HUES64 (cell line): ENCODE measurements around the gene CDH4.

ENCODE experiments used
- H3K27ac ChIP-seq: 2 replicates; pipeline ENCODE4 v1.7.0; 2013; ENCODE audit warnings: low read depth, low read length, inconsistent platforms
- H3K27me3 ChIP-seq: 2 replicates; pipeline ENCODE4 v1.6.1; 2013; ENCODE audit warnings: mild to moderate bottlenecking, low read length; ENCODE audit not compliant: insufficient read depth
- H3K36me3 ChIP-seq: 2 replicates; pipeline ENCODE4 v1.6.1; 2013; ENCODE audit warnings: mild to moderate bottlenecking, low read length; ENCODE audit not compliant: insufficient read depth
- H3K4me1 ChIP-seq: 2 replicates; pipeline ENCODE4 v1.6.1; 2013; ENCODE audit warnings: mild to moderate bottlenecking, low read length, moderate library complexity; ENCODE audit not compliant: insufficient read depth
- H3K4me3 ChIP-seq: 2 replicates; pipeline ENCODE4 v1.5.1; 2013; ENCODE audit warnings: mild to moderate bottlenecking, low read length, moderate library complexity
- H3K9ac ChIP-seq: 2 replicates; pipeline ENCODE4 v1.6.1; 2013; ENCODE audit warnings: mild to moderate bottlenecking, low read depth, low read length
- H3K9me3 ChIP-seq: 2 replicates; pipeline ENCODE4 v1.6.1; 2013; ENCODE audit warnings: low read depth, low read length; ENCODE audit not compliant: insufficient read depth
- WGBS: fragments of 150-250, 120-280 bp; methylation state at CpG from one replicate; pipeline ENCODE4 v1.1.7; 2013; ENCODE audit warnings: missing lambda C conversion rate; 5-methylcytosine and 5-hydroxymethylcytosine counted together

CDH4 gene

DNA sequence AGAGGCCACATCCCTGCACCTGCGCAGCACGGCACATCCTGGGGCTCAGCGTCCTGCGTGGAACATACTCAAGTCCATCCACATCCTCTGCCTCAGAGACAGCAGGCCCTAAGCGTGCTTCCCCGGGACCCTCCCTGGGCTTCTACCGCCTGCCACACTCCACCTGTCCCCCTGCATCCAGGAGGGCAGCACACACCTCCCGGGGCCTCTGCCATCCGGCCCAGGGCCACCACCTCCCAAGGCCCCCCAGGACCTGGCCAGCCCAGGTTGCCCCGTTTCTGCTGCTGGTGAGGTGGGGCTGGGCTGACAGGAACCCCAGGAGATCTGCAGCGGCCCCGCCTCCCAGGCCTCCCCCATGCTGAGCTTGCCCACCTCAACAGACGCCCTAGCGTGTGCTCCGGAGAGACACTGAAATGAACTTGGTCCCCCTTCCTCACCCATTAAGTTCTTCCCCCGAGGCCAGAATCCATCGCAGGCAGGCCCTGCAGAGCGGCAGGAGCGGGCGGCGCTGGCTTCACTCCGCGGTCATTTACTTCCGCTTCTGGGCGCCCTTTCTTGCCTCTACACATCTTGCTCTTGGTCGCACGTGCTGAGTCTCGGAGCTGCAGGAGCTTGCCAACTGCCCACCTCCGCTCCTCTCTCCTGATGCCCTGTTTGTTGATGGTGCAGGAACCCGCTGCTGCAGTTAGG lies 578.3 kb downstream of the CDH4 start:
- no peak overlapping the region for H3K27ac ChIP-seq
- no peaks in the 10 kb centered on the region for H3K36me3 ChIP-seq
- no peak overlapping the region for H3K4me3 ChIP-seq
- no peaks in the 10 kb centered on the region for H3K4me1 ChIP-seq
- H3K9me3 ChIP-seq: peaks cover 11% of the 10 kb centered on the region
- H3K9ac ChIP-seq: no peak overlapping the region
- WGBS: 90% methylated on average over 30 of the region's 30 CpGs
- no peaks in the 10 kb centered on the region for H3K27me3 ChIP-seq

DNA sequence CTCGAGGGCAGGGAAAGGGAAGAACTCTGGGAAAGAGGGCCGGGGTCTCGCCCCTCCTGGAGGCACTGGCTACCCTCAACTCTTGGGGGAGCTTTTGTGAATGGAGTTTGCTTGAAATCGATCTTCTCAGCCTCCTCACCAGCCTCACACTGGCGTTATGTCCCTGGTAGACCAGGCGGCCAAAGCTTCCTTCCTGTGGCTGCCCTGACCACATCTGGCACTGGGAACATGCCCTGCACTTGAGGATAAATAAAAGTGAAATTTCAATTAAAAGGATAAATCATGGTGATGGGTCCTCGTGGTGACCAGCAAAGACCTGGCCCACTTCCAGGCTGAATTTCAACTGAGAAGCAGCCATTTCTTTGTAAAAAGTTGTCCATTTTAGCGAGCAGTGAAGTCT lies 578.9 kb downstream of the CDH4 start:
- H3K27me3 ChIP-seq: no peaks in the 10 kb centered on the region
- no peak overlapping the region for H3K9ac ChIP-seq
- H3K4me1 ChIP-seq: no peaks in the 10 kb centered on the region
- no peaks in the 10 kb centered on the region for H3K36me3 ChIP-seq
- no peak overlapping the region for H3K27ac ChIP-seq
- peaks cover 11% of the 10 kb centered on the region for H3K9me3 ChIP-seq
- WGBS: 88% methylated on average over 7 of the region's 8 CpGs
- H3K4me3 ChIP-seq: no peak overlapping the region

DNA sequence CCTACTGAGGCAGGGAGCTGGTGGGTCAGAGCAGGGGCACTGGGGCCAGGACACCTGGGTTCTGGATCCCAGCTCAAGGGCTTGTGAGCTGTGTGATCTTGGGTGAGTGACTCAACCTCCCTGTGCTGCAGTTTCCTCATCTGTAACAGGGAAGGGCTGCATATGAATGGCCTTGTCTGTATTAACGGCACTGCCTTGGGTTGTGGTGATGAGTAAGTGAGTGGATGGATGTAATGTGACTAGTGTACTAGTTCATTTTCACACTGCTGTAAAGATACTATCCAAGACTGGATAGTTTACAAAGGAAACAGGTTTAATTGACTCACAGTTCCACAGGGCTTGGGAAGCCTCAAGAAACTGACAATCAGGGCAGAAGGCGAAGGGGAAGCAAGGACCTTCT lies 580.1 kb downstream of the CDH4 start:
- no peak overlapping the region for H3K27ac ChIP-seq
- no peaks in the 10 kb centered on the region for H3K4me1 ChIP-seq
- no peaks in the 10 kb centered on the region for H3K36me3 ChIP-seq
- H3K27me3 ChIP-seq: no peaks in the 10 kb centered on the region
- WGBS: 90% methylated on average over 2 of the region's 2 CpGs
- peaks cover 9% of the 10 kb centered on the region for H3K9me3 ChIP-seq
- H3K4me3 ChIP-seq: no peak overlapping the region
- no peak overlapping the region for H3K9ac ChIP-seq

DNA sequence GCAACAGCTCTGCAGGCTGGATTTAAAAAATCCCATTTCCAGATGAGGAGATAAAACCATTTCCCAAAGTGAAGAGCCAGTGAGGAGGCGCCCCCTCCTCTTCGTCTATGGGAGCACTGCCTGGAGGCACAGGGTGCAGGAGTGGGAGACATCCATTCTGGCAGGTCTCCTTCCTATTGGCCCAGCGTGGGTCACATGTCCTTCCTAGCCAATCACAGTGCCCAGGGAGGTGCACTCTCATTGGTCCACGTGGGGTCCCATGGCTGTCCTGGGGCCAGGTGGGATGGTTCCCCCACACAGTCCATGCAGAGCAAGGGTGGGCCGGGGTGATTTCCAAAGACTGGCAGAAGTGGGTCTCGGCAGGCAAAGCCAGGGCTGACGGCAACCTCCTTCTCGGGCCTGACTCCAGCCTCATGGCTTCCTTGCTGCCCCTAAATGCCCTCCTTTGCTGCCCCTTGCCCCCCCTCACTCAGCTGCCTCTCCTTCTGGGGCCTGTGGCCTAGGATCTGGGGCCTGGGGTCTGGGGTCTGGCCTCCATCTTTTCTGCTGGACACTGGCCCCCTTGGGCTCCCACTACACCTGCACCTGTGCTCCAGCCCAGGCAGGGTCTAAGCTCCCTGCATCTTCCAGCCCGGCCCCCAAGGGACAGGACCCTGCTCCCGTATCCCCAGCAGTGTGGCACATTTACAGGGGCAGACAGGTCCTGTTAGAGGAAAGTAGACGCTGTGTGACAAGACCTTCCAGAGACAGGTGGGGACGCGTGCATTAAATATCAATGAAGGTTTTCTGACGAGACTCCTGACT lies 581.9 kb downstream of the CDH4 start:
- Histone ChIP-seq H3K4me1 (no peaks in the 10 kb centered on the region), H3K4me3 (no peak overlapping the region), H3K27me3 (no peaks in the 10 kb centered on the region), H3K27ac (no peak overlapping the region), H3K9ac (no peak overlapping the region), H3K9me3 (no peaks in the 10 kb centered on the region), H3K36me3 (no peaks in the 10 kb centered on the region)
- 86% methylated on average over 14 of the region's 14 CpGs for WGBS

DNA sequence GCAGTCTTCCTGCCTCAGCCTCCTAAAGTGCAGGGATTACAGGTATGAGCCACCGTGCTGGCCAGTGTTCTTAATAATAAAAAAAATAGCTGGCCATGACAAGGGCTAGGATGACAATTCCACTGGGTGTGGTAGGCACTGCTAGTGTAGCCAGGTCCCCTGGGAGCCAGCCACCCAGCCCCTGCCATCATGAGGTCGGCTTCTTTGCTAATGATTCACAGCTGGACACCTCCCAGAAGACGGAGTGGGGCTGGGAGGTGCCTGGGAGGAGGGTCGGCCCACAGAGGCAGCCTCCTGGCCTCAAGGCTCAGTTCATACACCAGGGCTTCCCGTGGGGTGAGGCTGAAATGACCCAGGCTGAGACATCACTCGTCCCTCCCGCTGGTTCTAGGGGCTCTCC lies 583.2 kb downstream of the CDH4 start:
- no peaks in the 10 kb centered on the region for H3K36me3 ChIP-seq
- no peaks in the 10 kb centered on the region for H3K27me3 ChIP-seq
- H3K9me3 ChIP-seq: no peaks in the 10 kb centered on the region
- WGBS: 66% methylated on average over 7 of the region's 7 CpGs
- no peak overlapping the region for H3K27ac ChIP-seq
- H3K9ac ChIP-seq: no peak overlapping the region
- no peak overlapping the region for H3K4me3 ChIP-seq
- H3K4me1 ChIP-seq: no peaks in the 10 kb centered on the region

DNA sequence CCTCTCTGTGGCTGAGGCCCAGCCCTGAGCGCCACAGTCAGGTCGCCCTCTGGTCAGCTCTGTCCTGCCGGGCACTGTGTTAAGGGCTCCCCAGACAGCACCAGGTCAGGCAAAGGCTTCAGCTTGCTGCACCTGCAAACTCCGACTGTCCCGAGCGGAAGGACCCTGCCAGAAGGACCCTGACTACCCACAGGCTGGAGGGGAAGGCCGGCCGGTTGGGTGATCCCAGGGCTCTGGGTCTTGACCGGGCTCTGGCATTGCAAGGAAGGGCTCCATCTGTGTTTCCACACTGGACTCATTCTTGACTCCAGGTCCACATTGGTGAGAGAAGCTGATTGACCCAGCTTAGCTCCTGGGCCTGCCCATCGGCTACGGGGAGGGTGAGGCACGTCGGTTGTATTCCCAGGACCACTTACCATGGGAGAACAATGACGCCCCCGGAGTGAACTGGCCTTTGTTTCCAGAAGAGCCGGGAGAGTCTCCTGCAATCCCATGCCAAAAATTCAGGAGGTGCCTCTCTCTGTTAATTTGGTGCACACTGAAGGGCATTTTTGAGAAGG lies 583.8 kb downstream of the CDH4 start:
- Histone ChIP-seq H3K27ac (no peak overlapping the region), H3K4me3 (no peak overlapping the region), H3K9ac (no peak overlapping the region; the same call in 1 of the 2 replicates), H3K9me3 (no peaks in the 10 kb centered on the region), H3K27me3 (no peaks in the 10 kb centered on the region), H3K36me3 (no peaks in the 10 kb centered on the region), H3K4me1 (no peaks in the 10 kb centered on the region)
- WGBS: 87% methylated on average over 16 of the region's 16 CpGs

DNA sequence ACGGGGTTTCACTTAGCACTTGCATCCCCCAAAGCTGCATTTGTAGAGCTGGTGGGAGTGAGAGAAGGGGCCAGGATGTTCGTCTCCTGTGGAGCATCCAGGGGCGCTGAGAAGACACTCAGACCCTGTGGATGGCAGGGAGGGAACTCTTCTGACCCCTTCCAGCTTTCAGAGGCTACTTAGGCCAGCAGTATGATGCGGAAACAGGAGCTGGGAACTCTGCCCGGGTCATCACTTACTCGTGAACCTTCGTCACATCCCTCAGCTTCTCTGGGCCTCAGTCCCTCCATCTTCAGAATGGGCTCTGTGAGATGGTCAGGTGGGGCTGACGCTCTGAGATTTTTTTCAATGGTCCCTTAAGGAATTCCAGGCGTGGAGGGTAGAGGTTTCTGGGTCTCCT lies 585.1 kb downstream of the CDH4 start:
- no peaks in the 10 kb centered on the region for H3K4me1 ChIP-seq
- H3K4me3 ChIP-seq: no peak overlapping the region
- WGBS: 85% methylated on average over 9 of the region's 9 CpGs
- H3K36me3 ChIP-seq: no peaks in the 10 kb centered on the region
- 0 out of 2 replicates have a peak, but pooled peaks cover 2% of the 10 kb centered on the region for H3K27me3 ChIP-seq
- no peaks in the 10 kb centered on the region for H3K9me3 ChIP-seq
- no peak overlapping the region for H3K9ac ChIP-seq
- no peak overlapping the region for H3K27ac ChIP-seq

DNA sequence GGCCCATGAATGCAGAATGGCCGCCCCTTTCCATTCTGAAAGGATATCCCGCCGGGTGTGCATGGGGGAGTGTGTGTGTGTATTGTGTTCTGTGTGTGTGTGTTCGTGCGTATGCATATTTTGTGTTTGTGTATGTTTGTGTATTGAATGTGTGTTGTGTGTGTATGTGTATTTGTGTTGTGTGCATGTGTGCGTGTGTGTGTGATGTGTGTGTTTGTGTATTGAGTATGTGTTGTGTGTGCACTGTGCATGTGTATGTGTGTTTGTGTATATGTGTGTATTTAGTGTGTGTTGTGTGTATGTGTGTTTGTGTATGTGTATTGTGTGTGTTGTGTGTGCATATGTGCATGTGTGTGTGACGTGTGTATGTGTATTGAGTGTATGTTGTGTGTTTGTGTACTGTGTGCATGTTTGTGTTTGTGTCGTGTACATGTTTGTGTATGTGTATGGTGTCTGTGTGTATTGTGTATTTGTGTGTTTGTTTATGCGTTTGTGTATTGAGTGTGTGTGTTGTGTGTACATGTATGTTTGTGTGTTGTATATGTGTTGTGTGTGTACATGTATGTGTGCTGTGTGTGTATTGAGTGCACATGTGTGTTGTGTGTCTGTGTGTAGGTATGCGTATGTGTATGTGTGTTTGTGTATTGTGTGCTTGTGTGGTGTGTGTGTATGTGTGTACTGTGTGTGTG lies 587.3 kb downstream of the CDH4 start:
- WGBS: 93% methylated on average over 10 of the region's 10 CpGs
- H3K9me3 ChIP-seq: no peaks in the 10 kb centered on the region
- no peak overlapping the region for H3K4me3 ChIP-seq
- H3K9ac ChIP-seq: no peak overlapping the region
- H3K27ac ChIP-seq: no peak overlapping the region
- H3K4me1 ChIP-seq: no peaks in the 10 kb centered on the region
- H3K27me3 ChIP-seq: 0 out of 2 replicates have a peak, but pooled peaks cover 2% of the 10 kb centered on the region
- H3K36me3 ChIP-seq: no peaks in the 10 kb centered on the region

DNA sequence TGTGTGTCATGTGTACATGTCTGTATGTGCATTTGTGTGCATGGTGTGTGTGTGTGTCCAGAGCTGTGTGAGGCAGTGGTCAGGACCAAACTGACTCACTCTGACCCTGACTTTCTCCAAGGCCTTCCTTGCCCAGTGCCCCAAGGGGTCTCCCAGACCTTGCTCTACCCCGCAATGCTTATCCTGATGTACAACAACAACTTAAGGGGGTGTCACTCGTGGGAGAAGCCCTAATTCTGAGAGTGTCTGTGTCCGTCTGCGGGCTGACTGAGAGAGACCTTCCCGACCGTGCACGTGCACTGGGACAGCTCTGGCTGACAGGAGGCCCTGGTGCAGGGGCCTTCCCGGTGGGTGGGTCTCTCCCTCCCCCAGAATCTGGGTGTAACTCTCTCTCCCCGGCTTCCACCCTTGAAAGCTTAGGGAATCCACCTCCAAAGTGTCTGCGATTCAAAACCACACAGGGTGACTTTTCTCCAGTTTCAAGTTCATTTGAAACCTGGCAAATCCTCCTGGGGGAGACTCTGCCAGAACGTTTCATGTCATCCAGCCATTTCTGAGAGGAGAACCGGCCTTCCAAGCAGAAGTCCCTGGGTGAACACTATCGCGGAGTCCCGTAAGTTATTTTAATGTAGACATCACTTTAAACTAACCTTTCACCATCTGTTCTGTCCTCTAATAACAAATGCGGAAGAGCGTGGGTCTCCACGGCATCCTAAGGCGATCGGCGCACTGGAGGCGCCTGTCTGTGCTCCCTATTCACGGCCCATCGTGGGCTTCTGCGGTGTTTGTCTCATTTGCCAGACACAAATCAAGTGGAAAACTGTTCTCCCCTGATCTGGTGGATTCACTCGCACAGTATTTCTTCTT lies 588.1 kb downstream of the CDH4 start:
- 93% methylated on average over 26 of the region's 26 CpGs for WGBS
- Histone ChIP-seq H3K4me1 (no peaks in the 10 kb centered on the region), H3K9ac (no peak overlapping the region), H3K27ac (no peak overlapping the region), H3K27me3 (0 out of 2 replicates have a peak, but pooled peaks cover 2% of the 10 kb centered on the region), H3K4me3 (no peak overlapping the region), H3K9me3 (no peaks in the 10 kb centered on the region), H3K36me3 (no peaks in the 10 kb centered on the region)

DNA sequence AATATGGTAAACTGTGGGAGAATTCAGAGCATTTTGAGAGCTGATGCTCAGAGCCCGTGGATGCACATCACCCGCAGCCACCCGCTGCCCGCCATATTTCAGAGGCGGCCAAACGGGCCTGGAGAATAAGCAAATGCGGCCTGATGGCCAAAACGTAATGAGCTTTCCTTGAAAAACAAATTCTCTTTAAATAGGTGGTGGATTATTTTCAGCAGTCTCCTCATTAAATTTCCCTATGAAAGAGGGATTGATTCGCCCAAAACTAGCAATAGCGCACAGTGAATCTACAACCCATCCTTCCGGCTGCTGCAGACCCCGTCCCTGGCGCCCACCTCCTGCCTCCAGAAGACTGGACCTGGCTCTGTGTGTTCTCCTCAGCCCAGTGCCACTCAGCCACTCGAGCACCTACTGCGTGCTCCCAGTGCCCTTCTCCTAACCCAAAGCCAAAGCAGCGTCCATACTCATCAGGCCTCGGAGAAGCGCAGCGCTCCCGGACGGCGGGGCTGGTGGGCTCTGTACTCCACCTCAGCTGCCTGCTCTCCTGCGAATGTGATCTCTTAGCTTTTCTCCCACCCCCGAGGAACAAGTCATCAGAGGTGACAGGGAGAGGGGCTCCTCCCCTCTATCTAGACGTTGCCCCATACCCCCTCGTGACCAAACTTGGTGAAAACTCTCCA lies 588.9 kb downstream of the CDH4 start:
- no peak overlapping the region for H3K9ac ChIP-seq
- no peak overlapping the region for H3K27ac ChIP-seq
- no peak overlapping the region for H3K4me3 ChIP-seq
- no peaks in the 10 kb centered on the region for H3K4me1 ChIP-seq
- H3K9me3 ChIP-seq: no peaks in the 10 kb centered on the region
- WGBS: 89% methylated on average over 26 of the region's 26 CpGs
- H3K27me3 ChIP-seq: 0 out of 2 replicates have a peak, but pooled peaks cover 2% of the 10 kb centered on the region
- H3K36me3 ChIP-seq: no peaks in the 10 kb centered on the region
